HL-60 (cell line): ENCODE results near the gene FAM120A.

ENCODE experiments used
- DNase-seq, 2 experiments: peaks; one replicate each; pipeline ENCODE4 v3.0.0-alpha.2; 2010 to 2020; ENCODE audit warnings: low read depth in 1 of 2, low spot score in 1 of 2
- H3K27ac ChIP-seq: fragments of 250-450 bp; sonication (Bioruptor Pico); replicated peaks from 2 replicates; pipeline ENCODE4 v1.5.1; 2020; ENCODE audit warnings: mild to moderate bottlenecking, moderate library complexity
- H3K27me3 ChIP-seq: fragments of 250-450 bp; sonication (Bioruptor Pico); 2 replicates; pipeline ENCODE4 v1.5.1; 2021; ENCODE audit warnings: mild to moderate bottlenecking, moderate library complexity; ENCODE audit not compliant: insufficient read depth, poor library complexity, severe bottlenecking
- H3K4me3 ChIP-seq: replicated peaks from 2 replicates; pipeline ENCODE4 v1.5.1; 2011; ENCODE audit warnings: mild to moderate bottlenecking, control low read depth, low read length; ENCODE audit not compliant: insufficient read depth
- CTCF ChIP-seq: IDR thresholded peaks from one replicate; pipeline ENCODE4 v1.5.1; 2011; ENCODE audit warnings: low read length, control low read depth, inconsistent platforms; ENCODE audit not compliant: insufficient read depth
- GABPA ChIP-seq: IDR thresholded peaks from 2 replicates; pipeline ENCODE4 v1.6.1; 2012; ENCODE audit warnings: low read depth
- POLR2AphosphoS5 ChIP-seq: IDR thresholded peaks from 2 replicates; pipeline ENCODE4 v1.6.1; 2012; ENCODE audit warnings: low read depth
- SPI1 ChIP-seq: IDR thresholded peaks from 2 replicates; pipeline ENCODE4 v1.6.1; 2012; ENCODE audit warnings: low read depth, mild to moderate bottlenecking, borderline replicate concordance
- TF ChIP-seq, protein P1 (sequence below): IDR thresholded peaks from 2 replicates; pipeline ENCODE4 v1.6.1; 2012; ENCODE audit warnings: low read depth; ENCODE audit not compliant: insufficient replicate concordance

The FAM120A gene

GRCh38 chr9:93597142-93597706 is 145.7 kb downstream of the FAM120A start:
- Histone ChIP-seq H3K27me3 (no peaks in the 10 kb centered on the region), H3K27ac (no peak overlapping the region), H3K4me3 (no peak overlapping the region)
- no peak for DNase-seq
- no peak for TF ChIP-seq SPI1
- TF ChIP-seq, protein P1, sequence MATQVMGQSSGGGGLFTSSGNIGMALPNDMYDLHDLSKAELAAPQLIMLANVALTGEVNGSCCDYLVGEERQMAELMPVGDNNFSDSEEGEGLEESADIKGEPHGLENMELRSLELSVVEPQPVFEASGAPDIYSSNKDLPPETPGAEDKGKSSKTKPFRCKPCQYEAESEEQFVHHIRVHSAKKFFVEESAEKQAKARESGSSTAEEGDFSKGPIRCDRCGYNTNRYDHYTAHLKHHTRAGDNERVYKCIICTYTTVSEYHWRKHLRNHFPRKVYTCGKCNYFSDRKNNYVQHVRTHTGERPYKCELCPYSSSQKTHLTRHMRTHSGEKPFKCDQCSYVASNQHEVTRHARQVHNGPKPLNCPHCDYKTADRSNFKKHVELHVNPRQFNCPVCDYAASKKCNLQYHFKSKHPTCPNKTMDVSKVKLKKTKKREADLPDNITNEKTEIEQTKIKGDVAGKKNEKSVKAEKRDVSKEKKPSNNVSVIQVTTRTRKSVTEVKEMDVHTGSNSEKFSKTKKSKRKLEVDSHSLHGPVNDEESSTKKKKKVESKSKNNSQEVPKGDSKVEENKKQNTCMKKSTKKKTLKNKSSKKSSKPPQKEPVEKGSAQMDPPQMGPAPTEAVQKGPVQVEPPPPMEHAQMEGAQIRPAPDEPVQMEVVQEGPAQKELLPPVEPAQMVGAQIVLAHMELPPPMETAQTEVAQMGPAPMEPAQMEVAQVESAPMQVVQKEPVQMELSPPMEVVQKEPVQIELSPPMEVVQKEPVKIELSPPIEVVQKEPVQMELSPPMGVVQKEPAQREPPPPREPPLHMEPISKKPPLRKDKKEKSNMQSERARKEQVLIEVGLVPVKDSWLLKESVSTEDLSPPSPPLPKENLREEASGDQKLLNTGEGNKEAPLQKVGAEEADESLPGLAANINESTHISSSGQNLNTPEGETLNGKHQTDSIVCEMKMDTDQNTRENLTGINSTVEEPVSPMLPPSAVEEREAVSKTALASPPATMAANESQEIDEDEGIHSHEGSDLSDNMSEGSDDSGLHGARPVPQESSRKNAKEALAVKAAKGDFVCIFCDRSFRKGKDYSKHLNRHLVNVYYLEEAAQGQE = no peak
- no peak for TF ChIP-seq GABPA
- no peak for TF ChIP-seq CTCF
- no peak for TF ChIP-seq POLR2AphosphoS5

DNA sequence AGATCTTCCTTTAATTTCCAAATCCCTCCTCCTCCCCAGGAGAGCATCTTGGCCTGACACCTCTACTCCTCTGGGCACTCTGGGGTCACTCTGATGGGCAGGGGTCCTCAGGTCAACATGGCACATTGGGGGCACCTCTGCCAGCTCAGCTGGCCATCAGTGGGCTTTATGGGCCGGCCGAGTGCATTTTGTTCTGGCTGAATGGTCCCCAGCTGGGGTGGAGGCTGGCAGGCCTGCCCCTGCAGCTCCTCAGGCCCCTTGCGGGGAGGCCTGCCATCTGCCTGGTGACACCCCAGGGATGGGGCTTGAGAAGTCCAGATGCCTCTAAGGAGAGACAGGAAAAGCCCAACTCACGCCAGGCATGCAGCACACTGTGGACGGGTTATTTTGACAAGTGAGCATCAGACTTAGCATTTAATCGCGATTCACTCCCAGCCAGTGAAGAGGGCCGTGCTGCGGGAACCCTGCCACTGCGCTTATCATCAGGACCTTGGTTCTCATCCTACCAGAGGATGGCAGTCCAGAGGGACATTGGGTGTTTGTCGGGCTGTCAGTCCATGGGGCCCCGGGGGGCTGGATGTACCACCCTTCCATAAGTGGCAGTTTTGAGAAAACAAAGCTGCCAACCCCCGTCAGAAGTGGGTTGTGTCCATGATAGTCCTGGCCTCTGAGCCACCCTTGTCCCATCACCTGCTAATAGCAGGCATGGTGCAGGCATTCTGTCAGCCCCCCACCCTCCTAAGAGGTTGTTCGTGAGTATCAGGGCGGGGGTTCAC is 146.6 kb downstream of the FAM120A start:
- no peak overlapping the region for H3K27ac ChIP-seq
- no peak overlapping the region for H3K4me3 ChIP-seq
- no peak for TF ChIP-seq GABPA
- no peak for TF ChIP-seq POLR2AphosphoS5
- TF ChIP-seq CTCF = no peak
- TF ChIP-seq SPI1 = no peak
- TF ChIP-seq, protein P1 = no peak
- no peaks in the 10 kb centered on the region for H3K27me3 ChIP-seq
- DNase-seq = no peak

- H3K27me3 ChIP-seq = no peaks in the 10 kb centered on the region
- no peak overlapping the region for H3K27ac ChIP-seq
- DNase-seq = no peak
- no peak for TF ChIP-seq CTCF
- no peak for TF ChIP-seq GABPA
- no peak for TF ChIP-seq SPI1
- no peak overlapping the region for H3K4me3 ChIP-seq
Observed at GRCh38 chr9:93598647-93599241, 147.3 kb downstream of the FAM120A start.
